SK-N-SH (cell line): ENCODE results near the gene PDZK1IP1. TPM values are rescaled to one million over a fixed set of nuclear protein-coding genes. Genes with fewer than 3 reads are reported as not detected.
A peak's percentile ranks its signal among the peaks of the same experiment; 100 is the strongest.

Source experiments
- CTCF ChIA-PET: fragments of 300-600, 350-600 bp; formaldehyde crosslinking; extraction: SDS; loops from one replicate; lab custom pipeline; 2021; lab: Yijun Ruan, JAX
- POLR2A ChIA-PET: fragments of 350-600 bp; sonication (Branson Sonifier 250); formaldehyde crosslinking; extraction: SDS; loops from one replicate; lab custom pipeline; 2020; ENCODE audit warnings: antibody characterized with exemption, inconsistent platforms; lab: Yijun Ruan, JAX
- DNase-seq: peaks from one replicate; pipeline ENCODE4 v3.0.0; 2012
- H2AFZ ChIP-seq: fragments of 200-600 bp; sonication (generic); 2 replicates; pipeline ENCODE4 v1.8.1; 2016; ENCODE audit warnings: antibody characterized with exemption, mild to moderate bottlenecking, low read depth
- H3F3A ChIP-seq: fragments of 200-600 bp; sonication (generic); replicated peaks from 2 replicates; pipeline ENCODE3; 2016; ENCODE audit warnings: antibody characterized with exemption, mild to moderate bottlenecking; ENCODE audit not compliant: insufficient read depth
- H3K27ac ChIP-seq, 2 experiments: fragments of 200-500 bp in 1 of 2; fragments of 200-600 bp in 1 of 2; sonication (Bioruptor generic) in 1 of 2; sonication (generic), shearing (Covaris generic) in 1 of 2; 2 replicates each; pipeline versions ENCODE4 v1.5.1 to v1.6.1; 2014 to 2016; ENCODE audit warnings: low read depth in 2 of 2, inconsistent platforms in 1 of 2, low read length in 1 of 2, mild to moderate bottlenecking in 1 of 2, mixed read lengths in 1 of 2
- H3K27me3 ChIP-seq: fragments of 200-600 bp; sonication (generic), shearing (Covaris generic); 2 replicates; pipeline ENCODE4 v1.6.1; 2016; ENCODE audit warnings: mixed run types; ENCODE audit not compliant: insufficient read depth
- H3K36me3 ChIP-seq, 2 experiments: fragments of 200-500 bp in 1 of 2; fragments of 200-600 bp in 1 of 2; sonication (Bioruptor generic) in 1 of 2; sonication (generic) in 1 of 2; replicated peaks in 1 of 2; 2 replicates each; pipeline versions ENCODE3 to v1.5.1; 2014 to 2016; ENCODE audit warnings: low read length in 1 of 2, mild to moderate bottlenecking in 1 of 2; ENCODE audit not compliant: insufficient read depth in 2 of 2, control insufficient read depth in 1 of 2
- H3K4me1 ChIP-seq, 2 experiments: fragments of 200-500 bp in 1 of 2; fragments of 200-600 bp in 1 of 2; sonication (Bioruptor generic) in 1 of 2; sonication (generic), shearing (Covaris generic) in 1 of 2; 2 replicates each; pipeline versions ENCODE4 v1.5.1 to v1.6.1; 2014 to 2016; ENCODE audit warnings: low read depth in 1 of 2, low read length in 1 of 2, mixed run types in 1 of 2; ENCODE audit not compliant: insufficient read depth in 2 of 2, control insufficient read depth in 1 of 2
- H3K4me2 ChIP-seq: fragments of 200-600 bp; sonication (generic), shearing (Covaris generic); 2 replicates; pipeline ENCODE4 v1.6.1; 2017; ENCODE audit warnings: mixed run types
- H3K4me3 ChIP-seq, 2 experiments: fragments of 200-500 bp in 1 of 2; fragments of 200-600 bp in 1 of 2; sonication (Bioruptor generic) in 1 of 2; sonication (generic), shearing (Covaris generic) in 1 of 2; 2 replicates each; pipeline versions ENCODE4 v1.5.1 to v1.8.1; 2014 to 2016; ENCODE audit warnings: low read depth in 2 of 2, inconsistent platforms in 1 of 2, low read length in 1 of 2, mild to moderate bottlenecking in 1 of 2, mixed read lengths in 1 of 2, moderate library complexity in 1 of 2
- H3K79me2 ChIP-seq: fragments of 200-600 bp; sonication (generic); 2 replicates; pipeline ENCODE4 v1.8.1; 2017; ENCODE audit warnings: mild to moderate bottlenecking; ENCODE audit not compliant: insufficient read depth
- H3K9ac ChIP-seq: fragments of 200-600 bp; sonication (generic); 2 replicates; pipeline ENCODE4 v1.6.1; 2017; ENCODE audit warnings: mixed run types
- H3K9me2 ChIP-seq: fragments of 200-600 bp; sonication (generic); 2 replicates; pipeline ENCODE4 v1.6.1; 2017; ENCODE audit warnings: mixed run types
- H3K9me3 ChIP-seq: fragments of 200-600 bp; sonication (generic); 2 replicates; pipeline ENCODE4 v1.6.1; 2017; ENCODE audit warnings: mixed run types, mild to moderate bottlenecking, moderate library complexity
- H4K20me1 ChIP-seq: fragments of 200-600 bp; sonication (generic); 2 replicates; pipeline ENCODE4 v1.6.1; 2017; ENCODE audit warnings: mild to moderate bottlenecking, mixed run types; ENCODE audit not compliant: insufficient read depth
- ELF1 ChIP-seq: IDR thresholded peaks from 2 replicates; pipeline ENCODE4 v1.4.0; 2012
- EZH2phosphoT487 ChIP-seq: fragments of 200-600 bp; sonication (generic); IDR thresholded peaks from 2 replicates; pipeline ENCODE4 v1.6.1; 2017; ENCODE audit warnings: low read depth, mixed run types, mild to moderate bottlenecking, antibody characterized with exemption, moderate library complexity, borderline replicate concordance
- FOXJ3 ChIP-seq: sonication (generic); formaldehyde crosslinking; IDR thresholded peaks from 2 replicates; pipeline ENCODE4 v1.5.1; 2020; ENCODE audit warnings: mild to moderate bottlenecking, missing genetic modification reagents
- GATA2 ChIP-seq: sonication (generic); formaldehyde crosslinking; IDR thresholded peaks from 2 replicates; pipeline ENCODE4 v1.5.0; 2020; ENCODE audit warnings: mild to moderate bottlenecking, missing genetic modification reagents
- MXI1 ChIP-seq: IDR thresholded peaks from 2 replicates; pipeline ENCODE4 v1.6.1; 2012; ENCODE audit warnings: mild to moderate bottlenecking, low read depth, low read length, improper control_type of control experiment
- NFIC ChIP-seq: IDR thresholded peaks from 2 replicates; pipeline ENCODE4 v1.4.0; 2012; ENCODE audit warnings: borderline replicate concordance
- RAD21 ChIP-seq: IDR thresholded peaks from 2 replicates; pipeline ENCODE4 v1.6.1; 2012; ENCODE audit warnings: mild to moderate bottlenecking, low read length
- TCF12 ChIP-seq: IDR thresholded peaks from 2 replicates; pipeline ENCODE4 v1.4.0; 2012
- USF1 ChIP-seq: IDR thresholded peaks from 2 replicates; pipeline ENCODE4 v1.4.0; 2012; ENCODE audit warnings: low read depth, borderline replicate concordance
- USF2 ChIP-seq: fragments of 150-350 bp; IDR thresholded peaks from 2 replicates; pipeline ENCODE4 v1.6.1; 2017; ENCODE audit warnings: antibody characterized with exemption, low read length, low read depth, borderline replicate concordance
- ZBTB33 ChIP-seq: IDR thresholded peaks from 2 replicates; pipeline ENCODE4 v1.4.0; 2012; ENCODE audit warnings: low read depth, borderline replicate concordance
- WGBS: methylation state at CpG from one replicate; pipeline ENCODE4 v1.1.6; 2017; ENCODE audit warnings: low lambda C conversion rate; 5-methylcytosine and 5-hydroxymethylcytosine counted together
- polyA plus RNA-seq, 3 experiments: library from polyadenylated mRNA; depleted of rRNA; stranded (reverse); fragments of >200 nt; gene quantifications; 2 replicates each; pipeline ENCODE4 v1.2.3, GENCODE V29; 2012

PDZK1IP1 gene
- polyA plus RNA-seq, 1 of the 3 experiments (the other 2 are of a cell fraction) = not detected

GRCh38 chr1:47229886-47230691, 40.3 kb upstream of the PDZK1IP1 start:
- Histone ChIP-seq H3K79me2 (no peaks in the 10 kb centered on the region), H3K4me2 (no peak overlapping the region), H3K36me3 (no peaks in the 10 kb centered on the region)
- WGBS = 20% methylated on average over 23 of the region's 23 CpGs
- POLR2A ChIA-PET = no interaction called here
- TF ChIP-seq EZH2phosphoT487 = peak; percentile 98; the same call in 1 of the 2 replicates
- TF ChIP-seq USF2 = no peak
- TF ChIP-seq, all 33 proteins: peak for 1
- Histone ChIP-seq H3K9me3 (no peaks in the 10 kb centered on the region), H2AFZ (no peak overlapping the region), H3K27me3 (peaks cover 94% of the 10 kb centered on the region), H3K9ac (no peak overlapping the region), H3K27ac (no peak overlapping the region), H4K20me1 (0 out of 2 replicates have a peak, but pooled peaks cover 5% of the 10 kb centered on the region), H3K9me2 (no peaks in the 10 kb centered on the region), H3K4me1 (peaks cover 0 to 2% of the 10 kb centered on the region in 2 experiments; a peak in 1 of 4 replicates), H3F3A (no peaks in the 10 kb centered on the region), H3K4me3 (no peak overlapping the region)
- CTCF ChIA-PET = interaction anchor here (0.7 to 1.1 kb wide), 4 partner anchors 13 to 57 kb away, joined by 3 to 4 read pairs (median 3); no protein-coding TSS in a partner anchor
- DNase-seq = no peak

GRCh38 chr1:47229031-47229885, 39.4 kb upstream of the PDZK1IP1 start:
- CTCF ChIA-PET = interaction anchor here (0.7 to 3.3 kb wide), 5 partner anchors 12 to 57 kb away, joined by 3 to 10 read pairs (median 3); no protein-coding TSS in a partner anchor
- no peaks in the 10 kb centered on the region for H3F3A ChIP-seq
- H3K4me3 ChIP-seq = no peak overlapping the region
- no peak for TF ChIP-seq RAD21
- TF ChIP-seq ELF1 = no peak
- no peak for TF ChIP-seq GATA2 (CRISPR knock-in tag)
- H3K9ac ChIP-seq = no peak overlapping the region
- H3K27me3 ChIP-seq = peaks cover 97% of the 10 kb centered on the region
- H3K9me2 ChIP-seq = no peaks in the 10 kb centered on the region
- POLR2A ChIA-PET = no interaction called here
- H3K9me3 ChIP-seq = no peaks in the 10 kb centered on the region
- H3K79me2 ChIP-seq = no peaks in the 10 kb centered on the region
- H2AFZ ChIP-seq = no peak overlapping the region
- H3K4me1 ChIP-seq = peaks cover 0 to 6% of the 10 kb centered on the region in 2 experiments; a peak in 1 of 4 replicates
- 0 out of 2 replicates have a peak, but pooled peaks cover 5% of the 10 kb centered on the region for H4K20me1 ChIP-seq
- H3K4me2 ChIP-seq = no peak overlapping the region
- 66% methylated on average over 29 of the region's 35 CpGs for WGBS
- DNase-seq = no peak
- H3K27ac ChIP-seq = no peak overlapping the region
- no peaks in the 10 kb centered on the region for H3K36me3 ChIP-seq

GRCh38 chr1:47228644-47229030, 38.8 kb upstream of the PDZK1IP1 start:
- Histone ChIP-seq H4K20me1 (0 out of 2 replicates have a peak, but pooled peaks cover 5% of the 10 kb centered on the region), H3K79me2 (no peaks in the 10 kb centered on the region), H2AFZ (no peak overlapping the region), H3K4me3 (no peak overlapping the region), H3K27ac (no peak overlapping the region), H3K36me3 (no peaks in the 10 kb centered on the region), H3F3A (no peaks in the 10 kb centered on the region), H3K9ac (no peak overlapping the region), H3K4me1 (peaks cover 0 to 6% of the 10 kb centered on the region in 2 experiments; a peak in 1 of 4 replicates), H3K9me3 (no peaks in the 10 kb centered on the region), H3K4me2 (no peak overlapping the region), H3K27me3 (peaks cover 98% of the 10 kb centered on the region), H3K9me2 (no peaks in the 10 kb centered on the region)
- ChIA-PET POLR2A (no interaction called here), CTCF (interaction anchor here (1.5 to 3.3 kb wide), 3 partner anchors 34 to 498 kb away, joined by 3 to 10 read pairs (median 6); no protein-coding TSS in a partner anchor)
- no peak for DNase-seq
- WGBS = 85% methylated on average over 12 of the region's 12 CpGs
- TF ChIP-seq GATA2 (CRISPR knock-in tag) = no peak
- TF ChIP-seq ELF1 = no peak
- no peak for TF ChIP-seq ZBTB33
- no peak for TF ChIP-seq TCF12
- TF ChIP-seq USF1 = no peak
- no peak for TF ChIP-seq MXI1
- no peak for TF ChIP-seq NFIC
- TF ChIP-seq FOXJ3 (CRISPR knock-in tag) = no peak
